Brain microvascular endothelial cell (primary cell): Measurements from ENCODE around the gene EDEM3.

Experiments
- DNase-seq: peaks from one replicate; pipeline ENCODE4 v3.0.0-alpha.2; 2020
- H3K27ac ChIP-seq: fragments of 250-450 bp; sonication (Bioruptor Pico); 2 replicates; pipeline ENCODE4 v1.5.1; 2020; ENCODE audit warnings: mild to moderate bottlenecking, moderate library complexity
- H3K27me3 ChIP-seq: fragments of 250-450 bp; sonication (Bioruptor Pico); replicated peaks from 2 replicates; pipeline ENCODE4 v1.5.1; 2020; ENCODE audit warnings: mild to moderate bottlenecking
- H3K36me3 ChIP-seq: fragments of 250-450 bp; sonication (Bioruptor Pico); replicated peaks from 2 replicates; pipeline ENCODE4 v1.5.1; 2020; ENCODE audit warnings: mild to moderate bottlenecking
- H3K4me3 ChIP-seq: 2 replicates; pipeline ENCODE4 v1.5.1; 2011; ENCODE audit warnings: low read depth, mild to moderate bottlenecking, control low read depth, low read length, moderate library complexity
- CTCF ChIP-seq: IDR thresholded peaks from 2 replicates; pipeline ENCODE4 v1.5.1; 2011; ENCODE audit warnings: low read depth, mild to moderate bottlenecking, moderate library complexity, low read length, control low read depth, inconsistent platforms; ENCODE audit errors: missing control alignments
- in situ Hi-C: cut with HindIII; loops from 2 replicates; pipeline ENCODE4 v1.10.0; 2017; ENCODE audit warnings: low sequenced_read_pairs, low pct_ligation_motif_present

The EDEM3 gene

GRCh38 chr1:184698016-184698415, 56.6 kb downstream of the EDEM3 start:
- H3K36me3 ChIP-seq = peaks cover 21% of the 10 kb centered on the region
- TF ChIP-seq CTCF = no peak
- no peak overlapping the region for H3K4me3 ChIP-seq
- H3K27ac ChIP-seq = no peak overlapping the region
- no peak for DNase-seq
- in situ Hi-C loops = no loop called here
- no peaks in the 10 kb centered on the region for H3K27me3 ChIP-seq

DNA sequence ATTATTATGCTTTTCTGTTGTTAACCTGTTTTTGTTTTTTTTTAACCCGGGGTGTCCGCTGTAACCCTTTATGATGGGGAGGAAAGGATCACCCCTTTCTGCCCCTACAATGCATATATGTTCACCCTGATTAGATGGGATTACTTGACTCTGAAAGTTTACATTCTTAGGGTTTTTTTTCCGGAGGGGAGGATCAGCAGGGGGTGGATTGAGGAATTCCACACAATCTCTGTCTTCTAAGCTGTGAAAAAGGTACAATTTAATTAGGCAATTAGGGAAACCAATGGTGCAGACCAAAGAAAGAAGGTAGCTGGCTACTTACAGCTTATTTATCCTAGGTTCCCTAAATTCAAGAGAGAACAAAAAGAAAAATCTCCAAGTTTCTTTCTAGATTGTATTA, 58.3 kb downstream of the EDEM3 start:
- Histone ChIP-seq H3K27me3 (no peaks in the 10 kb centered on the region), H3K4me3 (no peak overlapping the region), H3K36me3 (peaks cover 14% of the 10 kb centered on the region), H3K27ac (no peak overlapping the region)
- TF ChIP-seq CTCF = no peak
- no peak for DNase-seq
- in situ Hi-C loops = no loop called here

DNA sequence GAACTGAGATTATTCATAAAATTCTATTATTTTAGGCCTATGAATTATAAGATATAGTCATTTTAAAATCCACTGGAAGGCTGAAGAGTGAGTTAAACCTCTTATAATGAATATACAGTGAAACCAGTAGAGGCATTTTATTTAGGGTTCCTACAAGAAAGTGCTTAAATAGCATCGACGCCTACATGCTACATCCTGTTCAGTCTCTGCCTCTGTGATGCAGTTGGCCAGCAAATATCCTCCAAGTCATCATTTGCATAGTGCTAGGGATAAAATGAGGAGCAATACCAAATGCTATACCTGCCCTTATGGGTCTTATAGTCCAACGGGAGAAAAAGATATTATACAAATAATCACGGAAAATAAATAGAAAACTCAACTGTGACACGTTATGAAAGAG, 59.6 kb downstream of the EDEM3 start:
- Histone ChIP-seq H3K4me3 (no peak overlapping the region), H3K27ac (peak overlapping the region; percentile 43), H3K36me3 (peaks cover 14% of the 10 kb centered on the region), H3K27me3 (no peaks in the 10 kb centered on the region)
- in situ Hi-C loops = no loop called here
- no peak for TF ChIP-seq CTCF
- peak; percentile 22 for DNase-seq

DNA sequence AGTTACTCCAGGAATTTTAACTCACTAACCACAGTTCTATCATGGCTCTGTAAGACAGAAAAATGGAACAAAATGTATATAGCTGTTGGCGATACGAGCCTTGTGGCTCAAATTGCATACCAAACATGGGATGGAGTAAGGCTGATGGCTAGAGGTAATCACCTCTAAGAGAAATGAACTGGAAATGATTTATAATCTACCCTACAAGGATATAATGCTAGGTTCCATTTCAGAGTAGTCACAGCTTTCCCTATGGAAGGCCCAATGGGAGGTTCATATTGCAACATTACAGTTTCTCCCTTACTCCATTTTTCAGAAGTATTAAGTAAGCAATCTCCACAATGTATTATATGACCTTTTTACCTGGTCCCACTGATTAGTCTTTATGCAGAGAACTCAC, 61.6 kb downstream of the EDEM3 start:
- H3K36me3 ChIP-seq = peaks cover 9% of the 10 kb centered on the region

DNA sequence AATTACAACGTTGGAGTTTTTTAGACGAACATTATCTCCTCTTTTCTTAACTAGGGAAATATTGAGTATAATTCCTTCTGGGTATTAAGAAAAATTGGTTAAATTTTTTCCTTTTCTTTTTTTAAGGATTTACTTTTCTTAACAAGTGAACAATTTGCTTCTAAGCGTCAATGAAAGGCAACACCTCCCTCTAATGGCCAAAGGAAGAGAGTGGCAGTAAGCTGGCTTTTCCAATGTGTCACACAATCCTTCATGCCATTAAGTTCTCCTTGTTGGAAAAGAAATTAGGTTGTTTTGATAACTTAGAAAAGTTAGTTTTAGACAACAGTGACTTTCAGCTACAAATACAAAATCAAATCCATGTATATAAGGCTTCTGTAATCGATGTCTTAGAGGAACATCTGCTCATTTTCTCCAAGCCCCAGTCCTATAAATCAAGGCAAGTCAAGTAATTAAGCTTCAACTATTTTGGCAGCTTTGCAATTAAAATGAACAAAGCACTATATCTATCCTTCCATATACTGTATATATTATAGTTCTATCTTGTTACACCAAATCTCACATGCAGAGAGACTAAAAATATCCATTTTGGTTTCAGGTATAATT, 62.8 kb downstream of the EDEM3 start:
- no peak overlapping the region for H3K4me3 ChIP-seq
- TF ChIP-seq CTCF = peak; percentile 80
- DNase-seq = peak; percentile 20
- H3K36me3 ChIP-seq = peaks cover 9% of the 10 kb centered on the region
- in situ Hi-C loops = no loop called here
- no peak overlapping the region for H3K27ac ChIP-seq
- no peaks in the 10 kb centered on the region for H3K27me3 ChIP-seq

More for the DNA sequence above, 61.6 kb downstream of the EDEM3 start:
- Histone ChIP-seq H3K27ac (no peak overlapping the region), H3K4me3 (no peak overlapping the region), H3K27me3 (no peaks in the 10 kb centered on the region)
- no peak for DNase-seq
- no peak for TF ChIP-seq CTCF
- in situ Hi-C loops = no loop called here

GRCh38 chr1:184686540-184686939, 68.1 kb downstream of the EDEM3 start:
- in situ Hi-C loops = no loop called here
- DNase-seq = no peak
- H3K27ac ChIP-seq = no peak overlapping the region

More at GRCh38 chr1:184686540-184686939, 68.1 kb downstream of the EDEM3 start:
- H3K4me3 ChIP-seq = no peak overlapping the region
- H3K27me3 ChIP-seq = no peaks in the 10 kb centered on the region
- H3K36me3 ChIP-seq = no peaks in the 10 kb centered on the region
- no peak for TF ChIP-seq CTCF
